Measurements from ENCODE around the gene WWOX.

WWOX gene

GRCh38 chr16:78584213-78584860 lies 484.9 kb downstream of the WWOX start:
- no peaks in the 10 kb centered on the region for H3K9me3 ChIP-seq (ENCODE audit: control insufficient read depth in 2 of 2, low read length in 2 of 2)
- no peak overlapping the region for H3K27ac ChIP-seq (ENCODE audit: low read length)
- no peaks in the 10 kb centered on the region for H3K27me3 ChIP-seq (ENCODE audit: control insufficient read depth in 1 of 2, insufficient read depth in 2 of 2, low read length in 2 of 2)
- H3K36me3 ChIP-seq (ENCODE audit: control insufficient read depth in 2 of 2, insufficient read depth in 2 of 2, low read length in 2 of 2): no peaks in the 10 kb centered on the region
- peaks cover 2% of the 10 kb centered on the region for H3K4me1 ChIP-seq (ENCODE audit: control insufficient read depth, insufficient read depth, low read length)
- H3K9ac ChIP-seq (ENCODE audit: low read length in 2 of 2): no peak overlapping the region
- H3K4me3 ChIP-seq (ENCODE audit: low read length in 2 of 2): no peak overlapping the region

GRCh38 chr16:78584991-78585390 lies 485.5 kb downstream of the WWOX start:
- Histone ChIP-seq H3K9me3 (ENCODE audit: control insufficient read depth in 2 of 2, low read length in 2 of 2) (no peaks in the 10 kb centered on the region), H3K9ac (ENCODE audit: low read length in 2 of 2) (no peak overlapping the region), H3K27ac (ENCODE audit: low read length) (no peak overlapping the region)

GRCh38 chr16:78589331-78589730 lies 489.9 kb downstream of the WWOX start:
- H3K4me1 ChIP-seq (ENCODE audit: control insufficient read depth, insufficient read depth, low read length): peaks cover 2% of the 10 kb centered on the region
- H3K36me3 ChIP-seq (ENCODE audit: control insufficient read depth in 2 of 2, insufficient read depth in 2 of 2, low read length in 2 of 2): no peaks in the 10 kb centered on the region
- H3K27ac ChIP-seq (ENCODE audit: low read length): no peak overlapping the region
- H3K27me3 ChIP-seq (ENCODE audit: control insufficient read depth in 1 of 2, insufficient read depth in 2 of 2, low read length in 2 of 2): no peaks in the 10 kb centered on the region
- no peaks in the 10 kb centered on the region for H3K9me3 ChIP-seq (ENCODE audit: control insufficient read depth in 2 of 2, low read length in 2 of 2)
- H3K9ac ChIP-seq (ENCODE audit: low read length in 2 of 2): no peak overlapping the region
- H3K4me3 ChIP-seq (ENCODE audit: low read length in 2 of 2): no peak overlapping the region

More at GRCh38 chr16:78584991-78585390, 485.5 kb downstream of the WWOX start:
- Histone ChIP-seq H3K27me3 (ENCODE audit: control insufficient read depth in 1 of 2, insufficient read depth in 2 of 2, low read length in 2 of 2) (no peaks in the 10 kb centered on the region), H3K4me3 (ENCODE audit: low read length in 2 of 2) (no peak overlapping the region), H3K4me1 (ENCODE audit: control insufficient read depth, insufficient read depth, low read length) (peaks cover 2% of the 10 kb centered on the region), H3K36me3 (ENCODE audit: control insufficient read depth in 2 of 2, insufficient read depth in 2 of 2, low read length in 2 of 2) (no peaks in the 10 kb centered on the region)

- Histone ChIP-seq H3K4me3 (ENCODE audit: low read length in 2 of 2) (no peak overlapping the region), H3K36me3 (ENCODE audit: control insufficient read depth in 2 of 2, insufficient read depth in 2 of 2, low read length in 2 of 2) (no peaks in the 10 kb centered on the region), H3K9ac (ENCODE audit: low read length in 2 of 2) (no peak overlapping the region), H3K27me3 (ENCODE audit: control insufficient read depth in 1 of 2, insufficient read depth in 2 of 2, low read length in 2 of 2) (no peaks in the 10 kb centered on the region), H3K9me3 (ENCODE audit: control insufficient read depth in 2 of 2, low read length in 2 of 2) (no peaks in the 10 kb centered on the region), H3K27ac (ENCODE audit: low read length) (no peak overlapping the region), H3K4me1 (ENCODE audit: control insufficient read depth, insufficient read depth, low read length) (peaks cover 2% of the 10 kb centered on the region)
Observed at GRCh38 chr16:78591682-78592103, 492.2 kb downstream of the WWOX start.

- Histone ChIP-seq H3K9ac (ENCODE audit: low read length in 2 of 2) (no peak overlapping the region), H3K4me1 (ENCODE audit: control insufficient read depth, insufficient read depth, low read length) (peaks cover 2% of the 10 kb centered on the region), H3K4me3 (ENCODE audit: low read length in 2 of 2) (no peak overlapping the region)
Observed at GRCh38 chr16:78592111-78592510, 492.7 kb downstream of the WWOX start.

GRCh38 chr16:78593352-78593751 lies 493.9 kb downstream of the WWOX start:
- H3K36me3 ChIP-seq (ENCODE audit: control insufficient read depth in 2 of 2, insufficient read depth in 2 of 2, low read length in 2 of 2): no peaks in the 10 kb centered on the region
- no peak overlapping the region for H3K27ac ChIP-seq (ENCODE audit: low read length)
- no peaks in the 10 kb centered on the region for H3K9me3 ChIP-seq (ENCODE audit: control insufficient read depth in 2 of 2, low read length in 2 of 2)
- no peaks in the 10 kb centered on the region for H3K27me3 ChIP-seq (ENCODE audit: control insufficient read depth in 1 of 2, insufficient read depth in 2 of 2, low read length in 2 of 2)
- no peaks in the 10 kb centered on the region for H3K4me1 ChIP-seq (ENCODE audit: control insufficient read depth, insufficient read depth, low read length)
- no peak overlapping the region for H3K4me3 ChIP-seq (ENCODE audit: low read length in 2 of 2)
- H3K9ac ChIP-seq (ENCODE audit: low read length in 2 of 2): no peak overlapping the region

More at GRCh38 chr16:78592111-78592510, 492.7 kb downstream of the WWOX start:
- H3K9me3 ChIP-seq (ENCODE audit: control insufficient read depth in 2 of 2, low read length in 2 of 2): no peaks in the 10 kb centered on the region
- H3K27ac ChIP-seq (ENCODE audit: low read length): no peak overlapping the region
- H3K27me3 ChIP-seq (ENCODE audit: control insufficient read depth in 1 of 2, insufficient read depth in 2 of 2, low read length in 2 of 2): no peaks in the 10 kb centered on the region
- H3K36me3 ChIP-seq (ENCODE audit: control insufficient read depth in 2 of 2, insufficient read depth in 2 of 2, low read length in 2 of 2): no peaks in the 10 kb centered on the region

GRCh38 chr16:78594191-78594590 lies 494.7 kb downstream of the WWOX start:
- H3K4me3 ChIP-seq (ENCODE audit: low read length in 2 of 2): no peak overlapping the region
- H3K27ac ChIP-seq (ENCODE audit: low read length): no peak overlapping the region
- H3K4me1 ChIP-seq (ENCODE audit: control insufficient read depth, insufficient read depth, low read length): no peaks in the 10 kb centered on the region
- no peaks in the 10 kb centered on the region for H3K36me3 ChIP-seq (ENCODE audit: control insufficient read depth in 2 of 2, insufficient read depth in 2 of 2, low read length in 2 of 2)
- H3K9ac ChIP-seq (ENCODE audit: low read length in 2 of 2): no peak overlapping the region
- H3K9me3 ChIP-seq (ENCODE audit: control insufficient read depth in 2 of 2, low read length in 2 of 2): no peaks in the 10 kb centered on the region
- H3K27me3 ChIP-seq (ENCODE audit: control insufficient read depth in 1 of 2, insufficient read depth in 2 of 2, low read length in 2 of 2): no peaks in the 10 kb centered on the region

GRCh38 chr16:78596348-78596995 lies 497.0 kb downstream of the WWOX start:
- Histone ChIP-seq H3K9me3 (ENCODE audit: control insufficient read depth in 2 of 2, low read length in 2 of 2) (no peaks in the 10 kb centered on the region), H3K27me3 (ENCODE audit: control insufficient read depth in 1 of 2, insufficient read depth in 2 of 2, low read length in 2 of 2) (no peaks in the 10 kb centered on the region), H3K4me1 (ENCODE audit: control insufficient read depth, insufficient read depth, low read length) (no peaks in the 10 kb centered on the region), H3K4me3 (ENCODE audit: low read length in 2 of 2) (no peak overlapping the region), H3K27ac (ENCODE audit: low read length) (no peak overlapping the region), H3K9ac (ENCODE audit: low read length in 2 of 2) (no peak overlapping the region), H3K36me3 (ENCODE audit: control insufficient read depth in 2 of 2, insufficient read depth in 2 of 2, low read length in 2 of 2) (no peaks in the 10 kb centered on the region)

GRCh38 chr16:78596996-78597422 lies 497.6 kb downstream of the WWOX start:
- no peaks in the 10 kb centered on the region for H3K27me3 ChIP-seq (ENCODE audit: control insufficient read depth in 1 of 2, insufficient read depth in 2 of 2, low read length in 2 of 2)
- no peaks in the 10 kb centered on the region for H3K9me3 ChIP-seq (ENCODE audit: control insufficient read depth in 2 of 2, low read length in 2 of 2)
- no peaks in the 10 kb centered on the region for H3K4me1 ChIP-seq (ENCODE audit: control insufficient read depth, insufficient read depth, low read length)
- no peaks in the 10 kb centered on the region for H3K36me3 ChIP-seq (ENCODE audit: control insufficient read depth in 2 of 2, insufficient read depth in 2 of 2, low read length in 2 of 2)
- H3K9ac ChIP-seq (ENCODE audit: low read length in 2 of 2): no peak overlapping the region
- H3K27ac ChIP-seq (ENCODE audit: low read length): no peak overlapping the region
- H3K4me3 ChIP-seq (ENCODE audit: low read length in 2 of 2): no peak overlapping the region

GRCh38 chr16:78597809-78598570 lies 498.5 kb downstream of the WWOX start:
- Histone ChIP-seq H3K4me1 (ENCODE audit: control insufficient read depth, insufficient read depth, low read length) (no peaks in the 10 kb centered on the region), H3K9me3 (ENCODE audit: control insufficient read depth in 2 of 2, low read length in 2 of 2) (no peaks in the 10 kb centered on the region), H3K36me3 (ENCODE audit: control insufficient read depth in 2 of 2, insufficient read depth in 2 of 2, low read length in 2 of 2) (no peaks in the 10 kb centered on the region), H3K27me3 (ENCODE audit: control insufficient read depth in 1 of 2, insufficient read depth in 2 of 2, low read length in 2 of 2) (no peaks in the 10 kb centered on the region), H3K27ac (ENCODE audit: low read length) (no peak overlapping the region), H3K9ac (ENCODE audit: low read length in 2 of 2) (no peak overlapping the region), H3K4me3 (ENCODE audit: low read length in 2 of 2) (no peak overlapping the region)
